Cardiac muscle cell (in vitro differentiated cells and primary cell): Measurements from ENCODE around the gene UBE4B. TPM values are rescaled to one million over a fixed set of nuclear protein-coding genes. Genes with fewer than 3 reads are reported as not detected.
"Not testable (repeated sequence)": the region's sequence is repeated elsewhere in the genome, so short reads cannot be mapped to it uniquely, and the experiment has no call there.

Source experiments
- DNase-seq, 2 donors: peaks; one replicate each; pipeline versions ENCODE4 v3.0.0 to v3.0.0-alpha.2; 2010 to 2017; ENCODE audit warnings: low read depth in 1 of 2, low spot score in 1 of 2
- H3K27ac ChIP-seq: fragments of 200-600 bp; sonication (generic); 2 replicates; pipeline ENCODE4 v1.5.1; 2016
- H3K27me3 ChIP-seq: fragments of 200-600 bp; sonication (generic); 2 replicates; pipeline ENCODE4 v1.6.0; 2016; ENCODE audit warnings: control low read depth
- H3K36me3 ChIP-seq: fragments of 200-600 bp; sonication (generic); 2 replicates; pipeline ENCODE4 v1.5.1; 2016; ENCODE audit warnings: control low read depth
- H3K4me1 ChIP-seq: fragments of 200-600 bp; sonication (generic); 2 replicates; pipeline ENCODE4 v1.8.1; 2017; ENCODE audit warnings: low read depth, mild to moderate bottlenecking, mixed run types
- H3K4me3 ChIP-seq: fragments of 200-600 bp; sonication (generic); 2 replicates; pipeline ENCODE4 v1.5.1; 2016; ENCODE audit warnings: mild to moderate bottlenecking
- H3K9me3 ChIP-seq: fragments of 200-600 bp; sonication (generic); 2 replicates; pipeline ENCODE4 v1.5.1; 2017; ENCODE audit warnings: low read depth, mild to moderate bottlenecking, control low read depth
- CTCF ChIP-seq: IDR thresholded peaks from 2 replicates; pipeline ENCODE4 v1.5.1; 2012; ENCODE audit warnings: low read depth, mild to moderate bottlenecking, low read length
- polyA plus RNA-seq: library from polyadenylated mRNA; unstranded; fragments of >200 nt; fragmentation: Nextera tagmentation; extraction: Ambion mirVana; gene quantifications from 2 replicates; pipeline ENCODE4 v1.2.1, GENCODE V29; 2016
- total RNA-seq: library from RNA; depleted of rRNA; stranded (reverse); fragments of >200 nt; gene quantifications from 2 replicates; pipeline ENCODE4 v1.2.3, GENCODE V29; 2016

UBE4B gene
- total and polyA plus RNA-seq, 2 experiments from 2014 or later = 34.1 to 72.0 TPM

- H3K27me3 ChIP-seq = no peaks in the 10 kb centered on the region
- peak overlapping the region; percentile 74 for H3K27ac ChIP-seq
- TF ChIP-seq CTCF = no peak
- H3K4me1 ChIP-seq = peaks cover 23% of the 10 kb centered on the region
- no peak overlapping the region for H3K4me3 ChIP-seq
- no peaks in the 10 kb centered on the region for H3K36me3 ChIP-seq
- DNase-seq = no peak
- H3K9me3 ChIP-seq = no peaks in the 10 kb centered on the region
Observed at GRCh38 chr1:10065760-10066159, 33.0 kb downstream of the UBE4B start.

GRCh38 chr1:10068605-10069294 lies 36.0 kb downstream of the UBE4B start:
- no peak for TF ChIP-seq CTCF
- H3K36me3 ChIP-seq = peaks cover 7% of the 10 kb centered on the region
- peaks cover 23% of the 10 kb centered on the region for H3K4me1 ChIP-seq
- H3K27me3 ChIP-seq = no peaks in the 10 kb centered on the region
- H3K9me3 ChIP-seq = no peaks in the 10 kb centered on the region
- no peak for DNase-seq
- H3K4me3 ChIP-seq = no peak overlapping the region
- H3K27ac ChIP-seq = peak overlapping the region; percentile 64

DNA sequence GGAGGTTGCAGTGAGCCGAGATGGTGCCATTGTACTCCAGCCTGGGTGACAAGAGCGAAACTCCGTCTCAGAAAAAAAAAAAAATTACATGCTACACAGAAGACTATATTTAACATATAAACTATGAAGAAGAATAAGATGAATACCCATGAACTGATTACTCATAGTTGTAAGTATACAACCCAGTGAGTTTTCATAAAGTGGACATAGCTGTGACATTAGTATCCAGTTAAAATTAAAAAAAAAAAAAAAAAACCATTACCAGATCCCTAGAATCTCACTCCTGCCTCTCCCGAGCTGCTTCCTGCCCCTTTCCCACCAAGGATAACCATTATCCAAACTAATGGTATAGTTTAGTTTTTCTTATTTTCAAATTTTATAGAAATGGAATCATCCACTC lies 37.4 kb downstream of the UBE4B start:
- no peaks in the 10 kb centered on the region for H3K9me3 ChIP-seq
- no peak overlapping the region for H3K27ac ChIP-seq
- no peak for TF ChIP-seq CTCF
- no peaks in the 10 kb centered on the region for H3K27me3 ChIP-seq
- peaks cover 28% of the 10 kb centered on the region for H3K4me1 ChIP-seq
- H3K36me3 ChIP-seq = peaks cover 7% of the 10 kb centered on the region
- no peak overlapping the region for H3K4me3 ChIP-seq
- no peak for DNase-seq

DNA sequence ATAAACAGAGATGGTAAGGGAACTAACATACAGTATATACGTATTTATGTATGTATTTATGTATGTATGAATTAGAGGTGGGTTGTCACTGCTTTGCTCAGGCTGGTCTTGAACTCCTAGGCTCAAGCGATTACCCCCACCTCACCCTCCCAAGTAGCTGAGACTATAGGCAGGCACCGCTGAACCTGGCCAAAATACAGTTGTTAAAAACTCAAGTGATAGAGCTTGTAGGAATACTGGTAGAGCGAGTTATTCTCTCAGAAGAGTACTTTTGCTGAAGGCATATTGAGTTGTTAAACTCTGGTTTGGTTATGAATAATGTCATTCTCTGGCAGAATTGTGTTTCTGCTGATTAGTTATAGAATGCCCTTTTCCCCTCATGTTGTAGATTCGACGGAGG lies 38.9 kb downstream of the UBE4B start:
- Histone ChIP-seq H3K4me3 (no peak overlapping the region), H3K27ac (peak overlapping the region; percentile 67), H3K36me3 (peaks cover 7% of the 10 kb centered on the region), H3K4me1 (peaks cover 25% of the 10 kb centered on the region), H3K27me3 (no peaks in the 10 kb centered on the region), H3K9me3 (no peaks in the 10 kb centered on the region)
- TF ChIP-seq CTCF = no peak
- no peak for DNase-seq

DNA sequence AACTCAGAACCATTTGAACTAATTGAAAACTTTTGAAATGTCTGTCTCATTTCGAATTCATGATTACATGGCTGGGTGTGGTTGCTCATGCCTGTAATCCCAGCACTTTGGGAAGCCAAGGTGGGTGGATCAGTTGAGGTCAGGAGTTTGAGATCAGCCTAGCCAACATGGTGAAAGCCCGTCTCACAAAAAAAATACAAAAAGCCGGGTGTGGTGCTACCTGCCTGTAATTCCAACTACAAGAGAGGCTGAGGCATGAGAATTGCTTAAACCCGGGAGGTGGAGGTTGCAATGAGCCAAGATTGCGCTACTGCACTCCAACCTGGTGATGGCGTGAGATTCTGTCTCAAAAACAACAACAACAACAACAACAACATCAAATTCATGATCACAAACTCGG lies 40.6 kb downstream of the UBE4B start:
- H3K4me3 ChIP-seq = not testable (repeated sequence)

GRCh38 chr1:10074059-10074851 lies 41.5 kb downstream of the UBE4B start:
- Histone ChIP-seq H3K36me3 (peaks cover 7% of the 10 kb centered on the region), H3K4me1 (peaks cover 21% of the 10 kb centered on the region), H3K27me3 (no peaks in the 10 kb centered on the region), H3K27ac (peak overlapping the region; percentile 69), H3K9me3 (no peaks in the 10 kb centered on the region), H3K4me3 (no peak overlapping the region)
- no peak for TF ChIP-seq CTCF
- DNase-seq = peak in 1 of 2 donors; percentile 93

More for the DNA sequence above, 40.6 kb downstream of the UBE4B start:
- not testable (repeated sequence) for H3K9me3 ChIP-seq, DNase-seq, H3K27me3 ChIP-seq, H3K36me3 ChIP-seq, H3K27ac ChIP-seq
- peaks cover 19% of the 10 kb centered on the region for H3K4me1 ChIP-seq
